HG02798 (cell line): ENCODE data around the gene OGDH.

ENCODE experiments used
- ATAC-seq: cut with Tn5 transposase; IDR thresholded peaks from one replicate; pipeline ENCODE4 v1.9.1; 2021; ENCODE audit warnings: mild to moderate bottlenecking; ENCODE audit not compliant: unreplicated experiment, poor library complexity

OGDH gene

GRCh38 chr7:44661233-44661632, 54.8 kb downstream of the OGDH start:
- ATAC-seq: no peak

- no peak for ATAC-seq
Measured at GRCh38 chr7:44664780-44665461, 58.5 kb downstream of the OGDH start.

- ATAC-seq: no peak
Measured at GRCh38 chr7:44665531-44666213, 59.2 kb downstream of the OGDH start.

- ATAC-seq: no peak
Measured at GRCh38 chr7:44666566-44666965, 60.1 kb downstream of the OGDH start.

- no peak for ATAC-seq
Measured at GRCh38 chr7:44667190-44667589, 60.8 kb downstream of the OGDH start.

GRCh38 chr7:44671069-44671468, 64.6 kb downstream of the OGDH start:
- no peak for ATAC-seq

GRCh38 chr7:44673324-44673723, 66.9 kb downstream of the OGDH start:
- no peak for ATAC-seq

GRCh38 chr7:44673771-44674170, 67.3 kb downstream of the OGDH start:
- no peak for ATAC-seq

GRCh38 chr7:44674381-44674780, 68.0 kb downstream of the OGDH start:
- ATAC-seq: no peak

- ATAC-seq: no peak
Measured at GRCh38 chr7:44676776-44677175, 70.3 kb downstream of the OGDH start.

- no peak for ATAC-seq
Measured at GRCh38 chr7:44678101-44678470, 71.7 kb downstream of the OGDH start.

GRCh38 chr7:44678471-44679179, 72.2 kb downstream of the OGDH start:
- no peak for ATAC-seq

- no peak for ATAC-seq
Measured at GRCh38 chr7:44681645-44682044, 75.2 kb downstream of the OGDH start.

GRCh38 chr7:44685723-44686122, 79.3 kb downstream of the OGDH start:
- no peak for ATAC-seq

GRCh38 chr7:44689427-44689826, 83.0 kb downstream of the OGDH start:
- no peak for ATAC-seq

GRCh38 chr7:44693641-44694313, 87.3 kb downstream of the OGDH start:
- no peak for ATAC-seq

- no peak for ATAC-seq
Measured at GRCh38 chr7:44694326-44694725, 87.9 kb downstream of the OGDH start.

GRCh38 chr7:44694766-44695165, 88.3 kb downstream of the OGDH start:
- ATAC-seq: no peak

GRCh38 chr7:44695756-44696155, 89.3 kb downstream of the OGDH start:
- ATAC-seq: no peak

GRCh38 chr7:44696728-44697127, 90.3 kb downstream of the OGDH start:
- no peak for ATAC-seq
